KOPT-K1 (cell line): Measurements from ENCODE around the gene CCDC27.

Experiments
- H3K27ac ChIP-seq: fragments of 200-600 bp; sonication (generic); 2 replicates; pipeline ENCODE4 v1.5.1; 2016; ENCODE audit warnings: antibody characterized with exemption, mild to moderate bottlenecking, low read depth, low read length; ENCODE audit not compliant: poor library complexity, severe bottlenecking
- H3K36me3 ChIP-seq: fragments of 200-600 bp; sonication (generic); 2 replicates; pipeline ENCODE4 v1.5.1; 2017; ENCODE audit warnings: antibody characterized with exemption, mild to moderate bottlenecking, low read length, moderate library complexity; ENCODE audit not compliant: insufficient read depth
- H3K9me3 ChIP-seq: fragments of 200-600 bp; sonication (generic); 2 replicates; pipeline ENCODE4 v1.5.1; 2017; ENCODE audit warnings: antibody characterized with exemption, low read length, mild to moderate bottlenecking; ENCODE audit not compliant: insufficient read depth, poor library complexity, severe bottlenecking

Gene CCDC27

DNA sequence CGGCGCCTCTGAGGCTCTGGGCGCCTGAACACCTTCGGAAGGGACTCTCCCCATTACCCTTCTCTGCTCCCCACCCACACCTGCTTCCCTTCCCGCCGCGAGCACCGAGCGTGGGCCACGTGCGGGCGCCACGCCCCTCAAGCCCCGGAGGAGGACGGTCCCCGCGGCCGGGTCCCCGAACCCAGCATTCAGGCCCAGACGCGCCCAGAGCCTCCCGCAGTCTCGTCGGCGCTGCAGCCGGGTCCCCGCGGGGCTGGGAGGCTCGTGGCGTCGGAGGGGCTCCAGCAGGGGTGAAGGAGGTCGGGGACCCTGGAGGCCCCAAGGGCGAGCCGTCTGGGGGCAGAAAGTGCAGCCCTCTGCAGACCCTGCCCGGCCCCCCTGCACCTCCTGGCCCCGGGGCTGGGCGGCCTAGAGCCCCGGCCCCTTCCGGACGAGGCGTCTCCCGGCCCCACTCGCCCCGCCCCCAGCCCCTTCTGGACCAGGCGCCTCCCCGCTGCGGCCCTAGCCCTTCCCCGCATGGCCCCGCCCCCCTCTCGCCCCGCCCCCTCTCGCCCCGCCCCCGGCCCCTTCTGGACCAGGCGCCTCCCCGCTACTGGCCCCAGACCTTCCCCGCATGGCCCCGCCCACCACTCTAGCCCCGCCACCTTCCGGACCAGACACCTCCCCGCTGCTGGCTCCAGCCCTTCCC, 19.9 kb downstream of the CCDC27 start:
- no peak overlapping the region for H3K27ac ChIP-seq
- no peaks in the 10 kb centered on the region for H3K36me3 ChIP-seq
- no peaks in the 10 kb centered on the region for H3K9me3 ChIP-seq

- Histone ChIP-seq H3K27ac (no peak within 1 kb of the TSS), H3K36me3 (peaks cover 1% of the 10 kb centered on the region; the same call in 1 of the 2 replicates), H3K9me3 (no peaks in the 10 kb centered on the region)
Measured at GRCh38 chr1:3772715-3773571, 20.7 kb downstream of the CCDC27 start, which contains the start of gene SMIM1. TSS of gene SMIM1 (plus strand) at chr1:3772749. CDS start at chr1:3775374, 2,625 bp downstream.

DNA sequence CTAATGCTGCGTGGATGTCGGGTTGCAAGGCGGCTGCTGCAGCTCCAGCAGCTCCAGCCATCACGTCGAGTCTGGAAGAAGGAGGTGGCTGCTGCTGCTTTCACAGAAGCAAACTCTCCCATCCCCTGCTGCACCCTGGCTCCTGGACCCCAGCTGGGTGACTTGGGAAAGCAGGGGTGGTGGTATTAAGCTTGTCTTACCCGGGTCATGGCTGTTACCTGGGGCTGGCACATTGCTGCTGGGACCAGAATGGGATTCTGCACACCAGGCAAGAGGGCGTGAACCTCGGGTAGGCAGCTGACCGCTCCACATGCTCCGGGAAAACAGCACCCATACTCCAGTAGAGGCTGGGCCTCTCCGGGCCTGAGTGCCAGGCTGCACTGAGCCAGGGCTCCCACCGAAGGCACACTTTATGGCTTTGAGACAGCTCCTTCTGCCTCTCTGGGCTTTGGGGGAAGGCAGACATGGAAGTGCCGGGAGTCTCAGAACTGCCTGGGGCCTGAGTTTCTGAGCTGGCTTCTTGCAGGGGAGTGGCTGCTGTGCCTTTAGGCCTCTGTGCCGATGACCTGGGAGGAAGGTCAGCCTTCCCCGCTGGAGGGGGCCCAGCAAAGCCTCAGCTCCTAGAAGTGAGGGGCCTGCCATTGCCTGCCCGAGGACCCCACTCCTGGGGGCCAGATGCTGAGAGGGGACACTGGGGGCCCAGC, 21.5 kb downstream of the CCDC27 start:
- no peaks in the 10 kb centered on the region for H3K9me3 ChIP-seq
- H3K36me3 ChIP-seq = peaks cover 9% of the 10 kb centered on the region; the same call in 1 of the 2 replicates
- H3K27ac ChIP-seq = no peak overlapping the region

- Histone ChIP-seq H3K27ac (no peak overlapping the region), H3K36me3 (peaks cover 16% of the 10 kb centered on the region; the same call in 1 of the 2 replicates), H3K9me3 (no peaks in the 10 kb centered on the region)
Measured at GRCh38 chr1:3774276-3774945, 22.2 kb downstream of the CCDC27 start.

DNA sequence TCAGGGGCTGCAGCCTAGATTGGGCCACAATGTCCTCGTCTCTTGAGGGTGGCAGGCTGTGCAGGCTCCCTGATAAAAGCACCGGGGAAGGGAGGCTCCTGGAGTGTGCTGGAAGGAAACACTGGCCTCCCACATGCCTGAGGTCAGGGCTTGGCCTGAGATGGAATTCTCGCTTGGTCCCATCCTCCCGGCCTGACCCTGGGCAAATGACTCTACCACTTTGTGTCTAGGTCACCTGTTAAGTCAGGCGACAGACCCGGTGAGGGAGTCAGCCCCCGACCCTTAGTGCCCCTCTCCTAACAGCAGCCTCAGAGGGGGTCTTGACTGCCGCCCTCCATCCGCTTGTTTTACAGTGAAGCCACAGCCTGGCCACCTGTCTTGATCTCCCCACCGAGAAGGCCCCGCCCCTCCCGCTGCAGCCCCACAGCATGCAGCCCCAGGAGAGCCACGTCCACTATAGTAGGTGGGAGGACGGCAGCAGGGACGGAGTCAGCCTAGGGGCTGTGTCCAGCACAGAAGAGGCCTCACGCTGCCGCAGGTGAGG, 22.8 kb downstream of the CCDC27 start:
- Histone ChIP-seq H3K27ac (no peak overlapping the region), H3K36me3 (peaks cover 22% of the 10 kb centered on the region), H3K9me3 (no peaks in the 10 kb centered on the region)

- Histone ChIP-seq H3K36me3 (peaks cover 28% of the 10 kb centered on the region), H3K27ac (no peak overlapping the region), H3K9me3 (no peaks in the 10 kb centered on the region)
Measured at GRCh38 chr1:3775490-3776230, 23.4 kb downstream of the CCDC27 start.

DNA sequence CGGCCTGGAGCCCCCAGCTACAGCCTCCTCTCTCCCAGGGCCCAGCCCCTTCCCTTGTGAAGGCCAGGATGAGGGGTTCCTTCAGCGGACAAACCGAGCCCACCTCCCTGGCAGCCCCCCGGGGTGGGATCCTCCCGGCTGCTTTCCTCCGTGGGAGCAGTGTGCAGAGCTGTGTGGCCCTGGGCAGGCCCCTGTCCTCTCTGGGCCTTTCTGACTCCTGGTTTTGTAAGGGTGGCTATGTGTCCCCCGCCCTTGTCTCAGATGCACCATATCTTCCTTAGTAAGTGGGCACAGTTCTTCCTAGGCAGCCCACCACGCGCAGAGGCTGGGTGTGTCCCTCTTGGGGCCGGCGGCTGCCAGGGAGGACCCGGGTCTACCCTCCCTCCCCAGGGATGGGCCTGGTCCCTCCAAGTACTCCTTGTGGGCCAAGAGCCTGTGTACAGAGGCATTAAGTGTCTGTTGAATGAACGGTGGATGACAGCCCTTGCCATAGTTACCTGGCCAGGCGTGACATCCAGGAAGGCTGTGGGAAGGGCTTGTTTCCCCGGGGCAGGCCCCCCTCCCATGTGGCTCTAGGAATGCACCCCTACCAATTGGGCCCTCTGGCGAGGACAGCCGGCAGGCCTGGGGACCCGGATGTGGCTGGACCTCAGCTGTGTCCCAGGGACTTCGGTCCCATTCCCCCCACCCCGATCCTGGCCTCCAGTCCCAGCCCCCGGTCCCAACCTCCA, 24.1 kb downstream of the CCDC27 start:
- Histone ChIP-seq H3K36me3 (peaks cover 36% of the 10 kb centered on the region), H3K27ac (no peak overlapping the region), H3K9me3 (no peaks in the 10 kb centered on the region)

DNA sequence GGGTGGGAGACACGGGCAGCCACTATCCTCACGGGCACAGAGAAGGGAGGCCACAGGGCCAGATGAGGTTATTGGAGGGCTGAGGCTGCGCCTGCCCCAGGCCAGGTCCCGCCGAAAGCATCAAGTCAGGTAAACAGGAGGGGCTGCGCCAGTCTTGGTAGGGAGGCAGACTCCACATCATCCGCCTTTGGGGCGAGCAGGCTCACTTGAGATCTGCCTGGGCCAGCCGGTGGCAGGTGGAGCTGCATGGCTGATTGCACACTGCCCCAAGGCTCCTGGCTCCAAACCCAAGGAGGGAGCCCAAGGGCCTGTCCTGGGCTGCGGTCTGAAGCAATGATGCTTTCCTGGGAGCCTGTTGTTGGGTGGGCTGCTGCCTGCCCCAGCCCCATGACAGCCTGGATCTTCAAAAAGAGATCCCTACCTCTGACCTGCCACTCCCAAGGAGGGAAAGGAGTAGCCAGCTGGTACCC, 24.9 kb downstream of the CCDC27 start:
- Histone ChIP-seq H3K9me3 (no peaks in the 10 kb centered on the region), H3K27ac (no peak overlapping the region), H3K36me3 (peaks cover 43% of the 10 kb centered on the region)

DNA sequence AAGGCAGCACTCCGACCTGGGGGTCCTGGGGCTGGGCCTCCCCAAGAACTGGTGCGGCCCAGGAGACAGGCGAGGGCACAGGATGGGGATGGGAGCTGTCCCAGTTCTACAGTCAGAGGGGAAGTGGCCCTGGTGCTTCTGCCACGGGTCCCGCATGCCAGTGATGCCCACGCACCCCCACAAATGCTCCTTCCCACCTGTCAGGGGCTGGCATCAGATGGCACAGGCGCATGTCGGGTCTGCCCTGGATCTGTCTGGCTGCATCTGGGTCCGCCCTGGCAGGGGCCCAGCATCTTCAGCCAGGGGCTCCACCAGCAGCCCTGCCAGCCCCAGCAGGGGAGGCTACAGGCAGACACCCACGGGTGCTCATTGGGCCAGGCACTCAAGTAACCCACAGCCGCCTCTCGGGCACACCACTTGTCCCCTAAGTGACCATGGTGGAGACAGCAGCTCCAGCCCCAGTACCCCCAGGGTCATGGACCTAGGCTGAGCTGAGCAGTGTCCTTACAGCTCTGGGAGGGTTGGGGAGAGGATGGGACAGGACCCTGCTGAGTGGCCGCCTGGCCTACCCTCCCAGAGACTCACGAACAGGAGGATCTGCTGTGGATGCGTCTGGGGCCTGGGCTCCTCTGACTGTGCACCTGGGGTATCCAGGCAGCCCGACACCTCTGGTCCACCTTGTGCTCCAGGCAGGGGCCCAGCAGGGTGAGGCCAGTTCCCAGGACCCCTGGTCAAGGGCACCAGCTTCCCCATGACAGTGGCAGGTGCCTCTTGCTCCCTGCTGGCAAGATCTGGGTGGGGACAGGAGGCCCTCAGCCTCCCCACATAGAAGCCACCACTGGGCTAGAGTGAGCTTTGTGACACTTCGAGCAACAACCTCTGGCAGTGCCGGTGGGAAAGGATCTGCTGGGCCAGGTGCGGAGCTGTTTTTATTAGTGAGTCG, 25.7 kb downstream of the CCDC27 start:
- H3K27ac ChIP-seq = no peak overlapping the region
- H3K9me3 ChIP-seq = no peaks in the 10 kb centered on the region
- peaks cover 51% of the 10 kb centered on the region for H3K36me3 ChIP-seq

- Histone ChIP-seq H3K27ac (no peak overlapping the region), H3K36me3 (peaks cover 59% of the 10 kb centered on the region), H3K9me3 (no peaks in the 10 kb centered on the region)
Measured at GRCh38 chr1:3778590-3779264, 26.5 kb downstream of the CCDC27 start.

DNA sequence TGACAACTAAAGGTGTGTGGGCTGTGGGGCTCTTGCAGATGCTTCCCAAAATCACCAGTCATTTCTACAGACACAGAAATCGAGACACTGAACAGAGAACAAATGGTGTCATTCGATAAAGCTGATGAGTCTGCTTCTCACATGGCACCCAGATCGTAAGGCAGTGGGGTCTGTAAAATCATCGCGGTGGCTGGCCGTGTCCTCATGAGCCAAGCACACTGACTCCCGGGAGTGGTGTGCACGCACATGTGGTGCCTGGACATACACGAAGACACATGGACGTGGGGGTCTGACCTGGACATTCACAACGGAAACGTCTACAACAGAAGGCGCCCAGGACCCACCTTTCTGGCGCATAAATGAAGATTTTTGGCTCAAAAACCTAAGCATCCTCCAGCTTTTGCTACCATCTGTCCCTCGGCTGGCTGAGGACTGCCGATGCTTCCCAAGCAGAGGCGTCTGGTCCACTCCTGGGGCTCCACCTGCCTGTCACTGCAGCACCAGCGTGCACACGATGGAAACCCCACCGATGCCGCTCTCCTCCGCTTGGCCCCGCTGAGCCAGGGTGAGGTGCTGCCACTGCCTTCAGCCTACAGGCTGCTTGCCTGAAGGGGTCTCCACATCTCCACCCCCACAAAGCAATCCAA, 27.1 kb downstream of the CCDC27 start:
- no peaks in the 10 kb centered on the region for H3K9me3 ChIP-seq
- H3K27ac ChIP-seq = no peak overlapping the region
- H3K36me3 ChIP-seq = peaks cover 65% of the 10 kb centered on the region
